Lower lobe of right lung (tissue), 2 donors: Measurements from ENCODE around the gene ANKRD40CL. TPM values are rescaled to one million over a fixed set of nuclear protein-coding genes. Genes with fewer than 3 reads are reported as not detected.

Experiments used
- ATAC-seq, 2 donors: fragments of 200-7000 bp; cut with Tn5 transposase; one replicate each; pipeline ENCODE4 v1.9.1; 2020 to 2022; ENCODE audit warnings: mild to moderate bottlenecking in 2 of 2, moderate library complexity in 2 of 2
- DNase-seq: peaks from one replicate; pipeline ENCODE4 v3.0.0-alpha.2; 2020
- H3K27ac ChIP-seq: fragments of 200-600 bp; one replicate; pipeline ENCODE4 v1.8.0; 2022
- H3K27me3 ChIP-seq: fragments of 200-600 bp; one replicate; pipeline ENCODE4 v1.8.0; 2022; ENCODE audit warnings: low read depth
- H3K36me3 ChIP-seq: fragments of 200-600 bp; one replicate; pipeline ENCODE4 v1.8.0; 2022; ENCODE audit warnings: mild to moderate bottlenecking
- H3K4me1 ChIP-seq: fragments of 200-600 bp; one replicate; pipeline ENCODE4 v1.8.0; 2022
- H3K4me3 ChIP-seq: fragments of 200-600 bp; one replicate; pipeline ENCODE4 v1.8.0; 2022; ENCODE audit warnings: mild to moderate bottlenecking
- H3K9me3 ChIP-seq: fragments of 200-600 bp; one replicate; pipeline ENCODE4 v1.8.0; 2022
- CTCF ChIP-seq: fragments of 200-600 bp; IDR thresholded peaks from one replicate; pipeline ENCODE4 v1.8.0; 2022; ENCODE audit warnings: antibody characterized with exemption, mild to moderate bottlenecking
- intact Hi-C: fragments of 100-400 bp; cut with DNase I; formaldehyde crosslinking; loops from one replicate; pipeline ENCODE4 v1.11.0; 2022
- total RNA-seq: library from RNA; stranded (reverse); fragmentation: NEBNext Ultra II Directional; extraction: Animal tissue kit (Norgen Biotek cat#: 25700); gene quantifications from one replicate; pipeline ENCODE4 v1.2.1, GENCODE V29; 2021
- donor health status: DM: no; HTN: yes; CAD: no; lungs with severe emphysema.

ANKRD40CL gene
- total RNA-seq, 1 donor from 2014 or later: not detected

- Histone ChIP-seq H3K27me3 (peaks cover 9% of the 10 kb centered on the region), H3K36me3 (no peaks in the 10 kb centered on the region), H3K9me3 (no peaks in the 10 kb centered on the region), H3K27ac (no peak overlapping the region), H3K4me3 (no peak overlapping the region), H3K4me1 (peaks cover 6% of the 10 kb centered on the region)
- DNase-seq: no peak
- no peak for TF ChIP-seq CTCF
- ATAC-seq: no peak
- intact Hi-C loops: no loop called here
Measured at GRCh38 chr17:50779747-50780353, 12.5 kb upstream of the ANKRD40CL start.

GRCh38 chr17:50778988-50779387 lies 11.7 kb upstream of the ANKRD40CL start:
- intact Hi-C loops: no loop called here
- peaks cover 9% of the 10 kb centered on the region for H3K27me3 ChIP-seq
- H3K36me3 ChIP-seq: no peaks in the 10 kb centered on the region
- ATAC-seq (no peak), DNase-seq (no peak)
- H3K27ac ChIP-seq: no peak overlapping the region
- no peaks in the 10 kb centered on the region for H3K9me3 ChIP-seq
- H3K4me1 ChIP-seq: peaks cover 6% of the 10 kb centered on the region
- TF ChIP-seq CTCF: no peak
- H3K4me3 ChIP-seq: no peak overlapping the region

GRCh38 chr17:50778471-50778870 lies 11.2 kb upstream of the ANKRD40CL start:
- intact Hi-C loops: no loop called here
- no peak for DNase-seq
- ATAC-seq: no peak
- no peak for TF ChIP-seq CTCF
- H3K4me1 ChIP-seq: peaks cover 6% of the 10 kb centered on the region
- no peak overlapping the region for H3K27ac ChIP-seq
- no peaks in the 10 kb centered on the region for H3K36me3 ChIP-seq
- no peaks in the 10 kb centered on the region for H3K9me3 ChIP-seq
- H3K4me3 ChIP-seq: no peak overlapping the region
- H3K27me3 ChIP-seq: peaks cover 9% of the 10 kb centered on the region

- Histone ChIP-seq H3K36me3 (no peaks in the 10 kb centered on the region), H3K9me3 (no peaks in the 10 kb centered on the region), H3K27ac (no peak overlapping the region), H3K4me1 (peaks cover under 1% of the 10 kb centered on the region), H3K27me3 (no peaks in the 10 kb centered on the region), H3K4me3 (no peak overlapping the region)
- intact Hi-C loops: no loop called here
- no peak for TF ChIP-seq CTCF
- no peak for ATAC-seq
- no peak for DNase-seq
Measured at GRCh38 chr17:50775926-50776325, 8.6 kb upstream of the ANKRD40CL start.

GRCh38 chr17:50774225-50774803 lies 7.0 kb upstream of the ANKRD40CL start:
- Histone ChIP-seq H3K9me3 (no peaks in the 10 kb centered on the region), H3K27ac (no peak overlapping the region), H3K4me3 (no peak overlapping the region), H3K4me1 (no peaks in the 10 kb centered on the region), H3K27me3 (no peaks in the 10 kb centered on the region), H3K36me3 (no peaks in the 10 kb centered on the region)
- DNase-seq (no peak), ATAC-seq (no peak)
- intact Hi-C loops: no loop called here
- no peak for TF ChIP-seq CTCF
